Activated CD4-positive, alpha-beta T cell treated with anti-CD3 and anti-CD28 coated beads, Interleukin-2, amount 10 ng/mL, durations not matched to agents 7 days and 5 days (primary cell): ENCODE data around the gene ING4. TPM values are rescaled to one million over a fixed set of nuclear protein-coding genes. Genes with fewer than 3 reads are reported as not detected.

Experiments used
- CTCF ChIA-PET: fragments of 350-600 bp; sonication (Branson Sonifier 250); formaldehyde crosslinking; loops from one replicate; lab custom pipeline; 2021; ENCODE audit warnings: antibody characterized with exemption; lab: Charles Lee
- POLR2A ChIA-PET: fragments of 350-600 bp; sonication (Branson Sonifier 250); formaldehyde crosslinking; loops from one replicate; lab custom pipeline; 2021; ENCODE audit warnings: antibody characterized with exemption; lab: Charles Lee
- DNase-seq: peaks from one replicate; pipeline ENCODE4 v3.0.0-alpha.2; 2020
- H3K27ac Mint-ChIP-seq: one replicate; pipeline ENCODE4 v1.8.0; 2021; ENCODE audit warnings: mild to moderate bottlenecking, moderate library complexity, mixed read lengths
- H3K27me3 Mint-ChIP-seq: one replicate; pipeline ENCODE4 v1.8.0; 2021; ENCODE audit warnings: mixed read lengths
- H3K36me3 Mint-ChIP-seq: one replicate; pipeline ENCODE4 v1.8.0; 2021; ENCODE audit warnings: low read depth, mixed read lengths
- H3K4me1 Mint-ChIP-seq: one replicate; pipeline ENCODE4 v1.8.0; 2021; ENCODE audit warnings: mixed read lengths
- H3K4me3 Mint-ChIP-seq: one replicate; pipeline ENCODE4 v1.8.0; 2021; ENCODE audit warnings: mild to moderate bottlenecking, moderate library complexity, mixed read lengths
- H3K9me3 Mint-ChIP-seq: one replicate; pipeline ENCODE4 v1.8.0; 2021; ENCODE audit warnings: mixed read lengths
- total RNA-seq, 2 experiments: library from RNA; stranded (reverse); gene quantifications; one replicate each; pipeline ENCODE4 v1.2.3, GENCODE V29; 2021

ING4 gene
- total RNA-seq, 2 experiments from 2014 or later: 33.7 to 40.2 TPM

DNA sequence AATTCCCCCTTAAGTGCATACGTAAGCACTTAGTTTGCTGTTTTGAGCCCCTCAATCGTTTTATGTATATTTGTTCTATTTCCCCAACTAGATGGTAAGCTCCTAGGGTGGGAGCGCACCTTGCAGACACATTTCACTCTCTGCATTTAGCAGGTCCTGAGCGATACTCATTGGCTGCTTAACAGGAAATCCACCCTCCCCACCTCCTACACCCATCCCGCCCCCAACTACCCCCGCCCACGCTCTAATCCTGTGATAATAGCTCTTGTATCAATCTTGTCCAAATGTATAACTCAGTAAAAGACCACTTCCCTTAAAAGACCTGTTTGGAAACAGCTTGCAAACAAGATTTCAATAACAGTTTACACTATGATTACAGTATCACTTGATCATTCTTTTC, 35.3 kb downstream of the ING4 start:
- POLR2A ChIA-PET: no interaction called here
- peak overlapping the region; percentile 92 for H3K27ac Mint-ChIP-seq
- peak; percentile 61 for DNase-seq
- peaks cover 2% of the 10 kb centered on the region for H3K36me3 Mint-ChIP-seq
- H3K4me1 Mint-ChIP-seq: peaks cover 51% of the 10 kb centered on the region
- H3K27me3 Mint-ChIP-seq: no peaks in the 10 kb centered on the region
- peak overlapping the region; percentile 81 for H3K4me3 Mint-ChIP-seq
- CTCF ChIA-PET: interaction anchor here (0.7 to 1.8 kb wide), 4 partner anchors 9 to 197 kb away, joined by 3 to 4 read pairs (median 3); no protein-coding TSS in a partner anchor
- no peaks in the 10 kb centered on the region for H3K9me3 Mint-ChIP-seq

DNA sequence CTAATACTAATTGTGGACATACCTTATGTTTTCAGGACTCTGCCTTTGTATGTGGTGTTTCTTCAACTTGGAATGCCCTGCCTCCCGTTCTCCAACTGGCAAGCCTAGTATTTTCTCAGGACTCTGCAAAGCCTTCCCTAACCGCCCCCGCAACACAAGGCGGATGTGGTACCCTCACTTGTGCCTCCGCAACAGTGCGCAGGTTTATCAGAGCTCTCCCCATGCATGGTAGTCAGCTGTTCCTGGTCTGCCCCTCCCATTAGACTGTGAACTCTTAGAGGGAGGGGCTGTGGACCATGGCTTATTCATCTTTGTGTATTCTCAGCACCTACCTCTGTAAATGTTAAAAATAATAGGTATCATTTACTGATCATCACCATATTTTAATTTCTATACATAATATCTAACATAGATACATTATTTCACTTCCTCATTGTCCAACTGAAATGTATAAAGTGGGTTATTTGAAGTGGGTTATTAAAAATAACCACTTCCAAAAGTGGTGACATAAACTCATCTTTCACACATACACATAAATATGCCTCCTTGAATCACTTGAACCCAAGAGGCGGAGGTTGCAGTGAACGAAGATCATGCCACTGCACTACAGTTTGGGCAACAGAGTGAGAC, 36.1 kb downstream of the ING4 start:
- Mint-ChIP-seq H3K4me1 (peaks cover 42% of the 10 kb centered on the region), H3K36me3 (no peaks in the 10 kb centered on the region), H3K27ac (peak overlapping the region; percentile 92), H3K4me3 (peak overlapping the region; percentile 81), H3K27me3 (no peaks in the 10 kb centered on the region), H3K9me3 (no peaks in the 10 kb centered on the region)
- no peak for DNase-seq
- CTCF ChIA-PET: interaction anchor here (1.1 kb wide), 1 partner anchor 8 kb away, joined by 3 read pairs; no protein-coding TSS in a partner anchor
- POLR2A ChIA-PET: no interaction called here

DNA sequence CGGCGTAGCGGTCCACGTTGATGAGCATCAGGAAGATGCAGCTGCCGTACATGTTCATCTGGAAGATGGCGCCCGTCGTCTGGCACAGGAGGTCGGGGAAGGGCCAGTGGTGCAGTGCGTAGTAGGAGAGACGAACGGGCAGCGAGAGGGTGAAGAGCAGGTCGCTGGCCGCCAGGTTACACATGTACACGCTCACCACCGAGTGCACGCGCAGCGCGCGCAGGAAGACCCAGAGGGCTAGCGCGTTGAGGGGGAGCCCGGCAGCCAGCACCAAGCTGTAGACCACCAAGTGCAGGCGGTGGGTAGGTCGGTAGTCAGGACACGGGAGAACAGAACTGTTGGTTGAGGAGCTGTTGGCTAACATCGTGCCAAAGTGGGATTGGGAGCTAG, 42.0 kb downstream of the ING4 start:
- Mint-ChIP-seq H3K9me3 (no peaks in the 10 kb centered on the region), H3K4me3 (peak overlapping the region; percentile 30), H3K4me1 (peaks cover 23% of the 10 kb centered on the region), H3K36me3 (peaks cover 5% of the 10 kb centered on the region), H3K27me3 (no peaks in the 10 kb centered on the region), H3K27ac (peak overlapping the region; percentile 78)
- CTCF ChIA-PET: interaction anchor here (0.6 to 2.6 kb wide), 13 partner anchors 8 to 1463 kb away, joined by 3 to 11 read pairs (median 4); partner anchors contain the start of genes CD4 and ZNF384
- no peak for DNase-seq
- POLR2A ChIA-PET: no interaction called here

DNA sequence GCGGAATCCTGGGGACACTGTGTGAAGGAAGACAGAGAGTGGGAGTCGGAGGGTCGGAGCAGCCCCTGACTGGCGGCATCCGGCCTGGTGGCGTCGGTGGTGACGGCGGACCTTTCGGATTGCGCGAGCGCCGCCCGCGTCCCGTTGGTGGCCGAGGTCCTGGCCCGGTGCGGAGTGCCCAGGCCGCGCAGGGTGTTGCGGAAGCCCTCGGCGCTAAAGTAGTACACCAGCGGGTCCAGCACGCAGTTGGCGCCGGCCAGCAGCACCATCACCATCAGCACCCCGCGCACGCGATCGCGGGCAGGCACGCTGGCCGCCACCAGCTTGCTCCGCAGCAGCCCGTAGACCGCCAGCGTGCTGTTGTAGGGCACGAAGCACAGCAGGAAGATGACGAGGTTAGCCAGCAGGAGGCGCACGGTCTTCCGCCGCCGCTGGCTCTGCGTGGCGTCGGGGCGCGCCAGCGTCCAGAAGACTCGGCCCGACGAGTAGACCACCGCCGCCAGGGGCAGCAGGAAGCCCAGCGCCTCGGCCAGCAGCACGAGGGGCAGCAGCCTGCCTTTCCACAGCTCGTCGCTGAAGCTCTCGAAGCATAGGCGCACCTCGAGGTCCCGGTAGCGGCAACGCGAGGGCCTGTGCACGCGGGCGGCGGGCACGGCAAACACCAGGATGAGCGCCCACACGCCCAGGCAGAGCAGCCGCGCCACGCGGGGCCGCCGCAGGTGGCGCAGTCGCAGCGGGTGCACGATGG, 42.6 kb downstream of the ING4 start:
- no peak overlapping the region for H3K4me3 Mint-ChIP-seq
- ChIA-PET CTCF (interaction anchor here (0.6 to 2.6 kb wide), 17 partner anchors 8 to 1463 kb away, joined by 3 to 16 read pairs (median 3); partner anchors contain the start of genes CD4 and ZNF384), POLR2A (no interaction called here)
- peaks cover 5% of the 10 kb centered on the region for H3K36me3 Mint-ChIP-seq
- peak; percentile 57 for DNase-seq
- H3K27me3 Mint-ChIP-seq: no peaks in the 10 kb centered on the region
- H3K27ac Mint-ChIP-seq: peak overlapping the region; percentile 78
- H3K4me1 Mint-ChIP-seq: peaks cover 25% of the 10 kb centered on the region
- H3K9me3 Mint-ChIP-seq: no peaks in the 10 kb centered on the region

DNA sequence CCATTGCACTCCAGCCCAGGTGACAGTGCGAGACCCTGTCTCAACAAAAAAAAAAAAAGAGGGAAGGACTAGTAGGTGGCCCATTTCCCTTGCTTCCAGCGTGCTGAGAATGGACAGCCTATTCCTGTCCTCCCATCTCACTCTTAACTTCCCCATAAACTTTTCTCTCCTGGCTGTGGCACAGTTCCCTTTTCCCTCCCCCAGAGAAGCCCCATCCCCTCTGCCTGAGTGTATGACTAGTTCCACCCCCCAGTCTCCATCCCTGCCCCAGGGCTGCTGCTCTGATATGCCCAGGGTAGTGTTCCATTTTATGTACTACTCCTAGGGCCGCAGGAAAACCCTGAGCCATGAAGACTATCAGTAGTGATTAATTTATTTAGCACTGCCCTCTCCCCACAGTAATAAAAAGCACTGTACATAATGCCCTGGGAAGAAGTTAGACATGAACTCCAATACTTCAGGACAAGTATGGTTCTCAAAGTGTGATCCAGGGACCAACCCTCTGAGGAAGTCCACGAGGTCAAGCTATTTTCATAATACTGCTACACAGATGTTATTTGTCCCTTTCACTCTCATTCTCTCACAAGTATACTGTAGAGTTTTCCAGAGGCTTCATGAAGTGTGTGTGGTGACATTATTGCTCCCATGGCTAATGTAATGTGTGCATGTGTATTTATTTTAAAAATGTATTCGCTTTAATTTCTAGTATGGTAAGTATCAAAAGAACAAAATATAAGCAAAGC, 44.3 kb downstream of the ING4 start:
- CTCF ChIA-PET: interaction anchor here (0.9 to 2.6 kb wide), 4 partner anchors 9 to 79 kb away, joined by 3 to 16 read pairs (median 7); partner anchors contain the start of gene ZNF384
- POLR2A ChIA-PET: no interaction called here
- Mint-ChIP-seq H3K27ac (no peak overlapping the region), H3K27me3 (no peaks in the 10 kb centered on the region), H3K4me1 (peaks cover 37% of the 10 kb centered on the region), H3K4me3 (no peak overlapping the region), H3K9me3 (no peaks in the 10 kb centered on the region), H3K36me3 (peaks cover 5% of the 10 kb centered on the region)
- no peak for DNase-seq

DNA sequence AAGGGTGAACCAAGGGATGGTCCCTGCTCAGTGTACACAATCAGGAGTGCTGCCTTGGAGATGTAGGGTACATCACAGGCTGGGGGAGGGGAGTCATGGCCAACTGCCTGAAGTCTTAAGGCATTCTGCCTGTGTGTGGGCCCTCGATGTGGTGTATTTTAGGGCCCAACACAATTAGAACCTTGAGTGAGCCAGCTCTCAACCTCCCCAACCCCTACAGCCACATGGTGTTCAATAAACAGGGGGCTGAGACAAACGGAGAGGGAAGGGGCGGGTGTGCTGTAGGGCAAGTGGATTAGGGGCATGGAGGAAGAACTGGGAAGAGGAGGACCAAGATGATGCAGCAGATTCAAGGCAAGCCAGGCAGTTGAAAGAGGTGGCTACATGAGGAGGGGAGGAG, 47.1 kb downstream of the ING4 start:
- CTCF ChIA-PET: interaction anchor here (0.6 to 1.0 kb wide), 3 partner anchors 29 to 153 kb away, joined by 3 to 6 read pairs (median 4); no protein-coding TSS in a partner anchor
- DNase-seq: no peak
- peaks cover 54% of the 10 kb centered on the region for H3K4me1 Mint-ChIP-seq
- no peaks in the 10 kb centered on the region for H3K27me3 Mint-ChIP-seq
- POLR2A ChIA-PET: no interaction called here
- H3K9me3 Mint-ChIP-seq: no peaks in the 10 kb centered on the region
- H3K4me3 Mint-ChIP-seq: no peak overlapping the region
- H3K36me3 Mint-ChIP-seq: peaks cover 3% of the 10 kb centered on the region
- peak overlapping the region; percentile 20 for H3K27ac Mint-ChIP-seq

DNA sequence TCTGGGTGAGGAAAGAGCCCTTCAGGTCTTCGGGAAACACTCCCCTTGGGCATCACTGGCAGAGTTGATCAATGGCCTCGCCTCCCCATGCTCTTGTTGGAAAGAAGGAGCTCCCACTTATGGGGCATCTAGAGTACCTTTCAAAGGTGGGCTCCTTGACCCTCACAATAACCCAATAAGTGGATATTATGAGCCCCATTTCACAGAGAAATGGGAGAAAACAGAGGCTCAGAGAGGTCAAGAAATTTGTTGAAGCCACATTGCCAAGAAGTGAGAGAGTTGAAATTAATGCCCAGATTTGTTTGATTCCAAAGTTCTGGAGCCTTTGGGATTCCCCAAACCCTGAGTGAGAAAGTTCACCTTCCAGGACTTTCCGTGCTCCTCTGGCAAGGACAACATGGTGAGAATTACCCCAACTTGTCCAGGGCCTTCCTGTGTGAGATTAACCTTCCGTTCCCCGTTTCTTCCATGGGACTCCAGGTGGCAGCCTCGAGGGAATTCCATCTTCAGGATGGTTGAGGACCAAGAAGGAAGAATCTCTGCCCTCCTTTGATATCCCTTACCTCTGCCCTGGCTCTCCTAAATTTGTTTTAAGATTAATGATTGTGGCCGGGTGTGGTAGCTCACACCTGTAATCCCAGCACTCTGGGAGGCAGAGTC, 48.3 kb downstream of the ING4 start:
- H3K4me1 Mint-ChIP-seq: peaks cover 53% of the 10 kb centered on the region
- H3K36me3 Mint-ChIP-seq: no peaks in the 10 kb centered on the region
- H3K4me3 Mint-ChIP-seq: no peak overlapping the region
- H3K9me3 Mint-ChIP-seq: no peaks in the 10 kb centered on the region
- CTCF ChIA-PET: interaction anchor here (0.7 to 1.8 kb wide), 5 partner anchors 9 to 258 kb away, joined by 3 to 6 read pairs (median 5); partner anchors contain the start of gene SPSB2
- POLR2A ChIA-PET: no interaction called here
- H3K27ac Mint-ChIP-seq: peak overlapping the region; percentile 60
- DNase-seq: no peak
- no peaks in the 10 kb centered on the region for H3K27me3 Mint-ChIP-seq

DNA sequence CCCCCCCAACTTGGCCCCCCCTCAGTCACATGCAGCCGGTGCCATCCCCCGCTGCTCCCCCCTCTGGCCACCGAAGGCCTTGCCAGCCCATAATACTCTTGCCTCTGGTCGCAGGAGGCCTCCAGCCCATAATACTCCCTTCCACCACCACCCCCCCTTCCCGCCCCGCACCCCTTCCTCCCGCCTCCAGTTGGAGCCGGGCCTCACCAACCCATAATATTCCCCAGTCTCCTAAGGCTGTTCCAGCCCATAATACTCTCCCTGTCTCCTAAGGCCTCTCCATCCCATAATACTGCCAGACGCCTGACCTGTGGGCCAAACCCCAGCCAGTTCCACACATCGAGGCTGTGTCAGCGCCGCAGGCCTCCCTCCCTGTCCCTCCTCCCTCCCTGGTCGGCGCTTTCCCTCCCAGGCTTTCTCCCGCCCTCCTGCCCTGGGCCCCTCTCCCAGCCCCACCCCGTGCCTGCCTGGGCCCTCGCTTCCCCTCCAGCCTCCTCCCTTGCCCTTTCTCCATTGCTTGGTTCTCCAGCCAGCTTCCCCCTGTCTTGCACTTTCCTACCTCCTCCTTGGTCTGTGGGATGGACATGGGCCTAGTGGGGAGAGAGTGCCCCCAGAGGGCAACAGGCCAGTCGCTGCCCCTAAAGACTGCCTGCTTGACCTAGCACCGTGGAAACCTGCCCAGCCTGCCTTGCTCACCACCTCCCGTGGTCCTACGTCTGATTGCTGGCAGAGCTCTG, 49.0 kb downstream of the ING4 start:
- Mint-ChIP-seq H3K9me3 (no peaks in the 10 kb centered on the region), H3K27ac (peak overlapping the region; percentile 60), H3K36me3 (no peaks in the 10 kb centered on the region), H3K4me1 (peaks cover 51% of the 10 kb centered on the region), H3K4me3 (no peak overlapping the region), H3K27me3 (no peaks in the 10 kb centered on the region)
- POLR2A ChIA-PET: interaction anchor here (0.6 kb wide), 2 partner anchors 72 to 326 kb away, joined by 3 read pairs; no protein-coding TSS in a partner anchor
- DNase-seq: peak; percentile 52
- CTCF ChIA-PET: interaction anchor here (0.7 to 1.8 kb wide), 4 partner anchors 11 to 259 kb away, joined by 3 to 6 read pairs (median 4); partner anchors contain the start of gene SPSB2

DNA sequence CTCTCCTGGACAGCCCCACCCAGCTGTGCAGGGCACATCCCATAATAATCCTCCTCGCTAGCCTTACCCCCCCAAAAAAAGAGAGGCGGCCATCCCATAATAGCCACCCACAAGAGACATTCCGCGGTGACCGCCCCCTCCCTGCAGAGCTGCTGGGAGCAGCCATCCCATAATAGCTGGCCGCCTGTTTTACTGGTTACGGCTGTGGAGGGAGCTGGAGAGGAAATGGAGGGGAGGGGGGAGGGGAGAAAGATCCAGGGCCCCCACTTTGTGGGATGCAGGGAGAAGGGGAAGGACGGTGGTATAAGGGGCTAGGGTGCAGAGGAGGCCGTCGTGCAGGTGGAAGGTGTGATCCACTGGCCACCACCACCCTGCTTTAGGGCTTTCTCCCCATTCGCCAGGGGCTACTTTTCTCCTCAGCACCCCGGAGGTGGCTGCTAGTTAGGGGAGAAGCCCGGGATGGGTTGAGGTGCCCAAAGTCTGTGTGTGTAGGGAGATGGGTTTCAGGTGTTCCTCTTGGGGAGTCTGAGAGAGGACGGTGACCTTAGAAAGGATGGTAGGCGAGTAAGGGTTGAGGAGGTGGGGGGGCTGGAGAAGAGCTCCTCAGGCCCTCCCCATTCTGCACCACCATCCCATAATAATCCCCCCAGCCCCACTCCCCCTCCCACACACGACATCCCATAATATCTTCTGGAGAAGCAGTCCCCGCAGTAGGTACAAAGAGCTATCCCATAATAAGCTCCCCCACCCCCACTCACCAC, 49.7 kb downstream of the ING4 start:
- Mint-ChIP-seq H3K27me3 (no peaks in the 10 kb centered on the region), H3K4me1 (peaks cover 51% of the 10 kb centered on the region), H3K4me3 (peak overlapping the region; percentile 21), H3K9me3 (no peaks in the 10 kb centered on the region), H3K27ac (peak overlapping the region; percentile 90), H3K36me3 (no peaks in the 10 kb centered on the region)
- peak; percentile 64 for DNase-seq
- CTCF ChIA-PET: interaction anchor here (0.6 to 1.8 kb wide), 10 partner anchors 8 to 259 kb away, joined by 3 to 6 read pairs (median 4); partner anchors contain the start of gene SPSB2
- POLR2A ChIA-PET: interaction anchor here (0.6 to 1.3 kb wide), 3 partner anchors 19 to 327 kb away, joined by 3 to 4 read pairs (median 3); no protein-coding TSS in a partner anchor

DNA sequence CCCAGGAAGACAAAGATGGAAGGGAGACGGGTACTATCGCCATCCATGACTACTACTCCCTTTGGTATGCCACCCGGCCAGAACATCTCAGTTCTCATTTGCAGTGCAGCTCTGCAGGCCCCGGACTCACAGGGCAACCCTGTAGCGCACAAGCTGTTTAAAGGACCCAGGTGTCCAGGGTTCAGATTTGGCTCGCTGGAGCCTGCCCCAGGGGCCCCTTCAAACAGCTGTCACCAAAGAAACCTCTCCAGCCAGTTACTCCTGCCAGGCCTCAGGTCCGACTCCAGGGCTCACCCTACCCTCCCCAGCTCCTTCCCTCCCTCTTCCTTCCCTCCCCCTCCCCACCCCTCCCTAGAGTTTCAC, 50.3 kb downstream of the ING4 start:
- no peak for DNase-seq
- peak overlapping the region; percentile 48 for H3K4me3 Mint-ChIP-seq
- H3K9me3 Mint-ChIP-seq: no peaks in the 10 kb centered on the region
- H3K36me3 Mint-ChIP-seq: no peaks in the 10 kb centered on the region
- peaks cover 48% of the 10 kb centered on the region for H3K4me1 Mint-ChIP-seq
- POLR2A ChIA-PET: interaction anchor here (1.3 kb wide), 1 partner anchor 20 kb away, joined by 4 read pairs; no protein-coding TSS in a partner anchor
- H3K27ac Mint-ChIP-seq: peak overlapping the region; percentile 90
- CTCF ChIA-PET: interaction anchor here (0.6 to 1.8 kb wide), 10 partner anchors 8 to 260 kb away, joined by 3 to 6 read pairs (median 4); partner anchors contain the start of gene SPSB2
- H3K27me3 Mint-ChIP-seq: no peaks in the 10 kb centered on the region
